Mesendoderm (in vitro differentiated cells): Measurements from ENCODE around the gene LCP2.

Experiments
- DNase-seq: peaks from one replicate; pipeline ENCODE4 v3.0.0; 2013
- H2AK5ac ChIP-seq: 2 replicates; pipeline ENCODE4 v1.6.1; 2013; ENCODE audit warnings: low read length, inconsistent platforms
- H2BK120ac ChIP-seq: 2 replicates; pipeline ENCODE4 v1.6.1; 2013; ENCODE audit warnings: low read depth, mild to moderate bottlenecking, low read length, moderate library complexity, mixed read lengths
- H2BK15ac ChIP-seq: replicated peaks from 2 replicates; pipeline ENCODE4 v1.6.1; 2013; ENCODE audit warnings: low read depth, mild to moderate bottlenecking, moderate library complexity
- H2BK5ac ChIP-seq: 2 replicates; pipeline ENCODE4 v1.6.1; 2013; ENCODE audit warnings: low read length, inconsistent platforms
- H3K18ac ChIP-seq: 2 replicates; pipeline ENCODE4 v1.6.1; 2013; ENCODE audit warnings: mild to moderate bottlenecking, low read length, mixed read lengths
- H3K23ac ChIP-seq: one replicate; pipeline ENCODE4 v1.6.1; 2013; ENCODE audit warnings: low read length
- H3K27ac ChIP-seq: 2 replicates; pipeline ENCODE4 v1.5.1; 2013; ENCODE audit warnings: low read depth, mild to moderate bottlenecking, inconsistent platforms, low read length, moderate library complexity
- H3K27me3 ChIP-seq: 2 replicates; pipeline ENCODE4 v1.6.1; 2013; ENCODE audit warnings: low read length, control low read depth, mild to moderate bottlenecking, inconsistent platforms; ENCODE audit not compliant: insufficient read depth, poor library complexity
- H3K36me3 ChIP-seq: 2 replicates; pipeline ENCODE4 v1.6.1; 2013; ENCODE audit warnings: low read length, inconsistent platforms; ENCODE audit not compliant: control insufficient read depth, insufficient read depth
- H3K4ac ChIP-seq: one replicate; pipeline ENCODE4 v1.6.1; 2013; ENCODE audit warnings: low read depth, mild to moderate bottlenecking, low read length, moderate library complexity
- H3K4me1 ChIP-seq: 2 replicates; pipeline ENCODE4 v1.6.1; 2013; ENCODE audit warnings: low read depth, low read length, inconsistent platforms; ENCODE audit not compliant: control insufficient read depth
- H3K4me2 ChIP-seq: 2 replicates; pipeline ENCODE4 v1.6.1; 2013; ENCODE audit warnings: low read length
- H3K4me3 ChIP-seq: 2 replicates; pipeline ENCODE4 v1.5.1; 2013; ENCODE audit warnings: mild to moderate bottlenecking, low read length
- H3K56ac ChIP-seq: one replicate; pipeline ENCODE4 v1.6.1; 2013; ENCODE audit warnings: low read length
- H3K79me1 ChIP-seq: 2 replicates; pipeline ENCODE4 v1.6.1; 2013; ENCODE audit warnings: low read length, inconsistent platforms
- H3K79me2 ChIP-seq: 2 replicates; pipeline ENCODE4 v1.6.1; 2013; ENCODE audit warnings: mild to moderate bottlenecking, low read length; ENCODE audit not compliant: control insufficient read depth, insufficient read depth
- H3K9ac ChIP-seq: 2 replicates; pipeline ENCODE4 v1.6.1; 2013; ENCODE audit warnings: low read length, inconsistent platforms
- H4K5ac ChIP-seq: one replicate; pipeline ENCODE4 v1.6.1; 2013; ENCODE audit warnings: low read length
- H4K8ac ChIP-seq: one replicate; pipeline ENCODE4 v1.6.1; 2013; ENCODE audit warnings: low read depth, mild to moderate bottlenecking, control low read depth, low read length, moderate library complexity
- WGBS: extraction: QIAGEN DNeasy Blood & Tissue Kit; methylation state at CpG from one replicate; pipeline ENCODE4 v1.1.7; 2013; ENCODE audit warnings: low lambda C conversion rate, missing lambda C conversion rate; ENCODE audit not compliant: insufficient coverage; ENCODE audit errors: extremely low coverage; 5-methylcytosine and 5-hydroxymethylcytosine counted together

The LCP2 gene

GRCh38 chr5:170288151-170288550, 9.4 kb downstream of the LCP2 start:
- H3K79me1 ChIP-seq, result no peaks in the 10 kb centered on the region
- H3K23ac ChIP-seq, result no peak overlapping the region
- no peak overlapping the region for H4K8ac ChIP-seq
- H3K4me3 ChIP-seq, result no peak overlapping the region
- H3K56ac ChIP-seq, result no peak overlapping the region
- peaks cover 2% of the 10 kb centered on the region for H3K4me1 ChIP-seq
- H3K36me3 ChIP-seq, result no peaks in the 10 kb centered on the region
- H3K9ac ChIP-seq, result no peak overlapping the region
- no peak overlapping the region for H3K27ac ChIP-seq
- no peak overlapping the region for H3K4me2 ChIP-seq
- DNase-seq, result no peak
- H3K18ac ChIP-seq, result no peak overlapping the region
- H2BK120ac ChIP-seq, result no peak overlapping the region
- no peak overlapping the region for H2BK5ac ChIP-seq
- H3K4ac ChIP-seq, result no peak overlapping the region
- no peak overlapping the region for H2AK5ac ChIP-seq
- no peak overlapping the region for H2BK15ac ChIP-seq
- no CpG with 5 or more reads among the region's 2 CpGs for WGBS
- H4K5ac ChIP-seq, result no peak overlapping the region
- no peaks in the 10 kb centered on the region for H3K27me3 ChIP-seq
- no peaks in the 10 kb centered on the region for H3K79me2 ChIP-seq

- Histone ChIP-seq H4K5ac (no peak overlapping the region), H4K8ac (no peak overlapping the region), H2BK15ac (no peak overlapping the region), H3K23ac (no peak overlapping the region), H3K27ac (no peak overlapping the region), H3K18ac (no peak overlapping the region), H3K9ac (no peak overlapping the region), H3K79me2 (no peaks in the 10 kb centered on the region), H3K4me1 (peaks cover 2% of the 10 kb centered on the region), H3K36me3 (no peaks in the 10 kb centered on the region), H3K56ac (no peak overlapping the region), H3K79me1 (no peaks in the 10 kb centered on the region), H2AK5ac (no peak overlapping the region), H2BK120ac (no peak overlapping the region), H3K4me3 (no peak overlapping the region), H3K4me2 (no peak overlapping the region), H3K27me3 (no peaks in the 10 kb centered on the region), H3K4ac (no peak overlapping the region), H2BK5ac (no peak overlapping the region)
- no CpG with 5 or more reads among the region's 1 CpG for WGBS
- DNase-seq, result no peak
These were observed 10.0 kb downstream of the LCP2 start for GRCh38 chr5:170287532-170287931.

GRCh38 chr5:170286386-170286925, 11.1 kb downstream of the LCP2 start:
- Histone ChIP-seq H2BK5ac (no peak overlapping the region), H3K4me2 (no peak overlapping the region), H3K18ac (no peak overlapping the region), H3K79me1 (no peaks in the 10 kb centered on the region), H3K4ac (no peak overlapping the region), H3K27me3 (no peaks in the 10 kb centered on the region), H4K8ac (no peak overlapping the region), H3K4me1 (peaks cover under 1% of the 10 kb centered on the region), H4K5ac (no peak overlapping the region), H2BK15ac (no peak overlapping the region), H3K23ac (no peak overlapping the region), H3K27ac (no peak overlapping the region), H3K9ac (no peak overlapping the region), H3K79me2 (no peaks in the 10 kb centered on the region), H3K36me3 (no peaks in the 10 kb centered on the region), H2BK120ac (no peak overlapping the region), H2AK5ac (no peak overlapping the region), H3K56ac (no peak overlapping the region), H3K4me3 (no peak overlapping the region)
- peak; percentile 41 for DNase-seq
- WGBS, result no CpG with 5 or more reads among the region's 3 CpGs

- Histone ChIP-seq H3K36me3 (no peaks in the 10 kb centered on the region), H2BK5ac (no peak overlapping the region), H2AK5ac (no peak overlapping the region), H4K8ac (no peak overlapping the region), H3K4ac (no peak overlapping the region), H2BK120ac (no peak overlapping the region), H3K4me3 (no peak overlapping the region), H3K56ac (no peak overlapping the region), H3K79me2 (no peaks in the 10 kb centered on the region), H3K27me3 (no peaks in the 10 kb centered on the region), H3K4me2 (no peak overlapping the region), H3K4me1 (peaks cover 3% of the 10 kb centered on the region), H3K27ac (no peak overlapping the region), H4K5ac (no peak overlapping the region), H2BK15ac (no peak overlapping the region), H3K23ac (no peak overlapping the region), H3K9ac (no peak overlapping the region), H3K79me1 (no peaks in the 10 kb centered on the region), H3K18ac (no peak overlapping the region)
- no peak for DNase-seq
These were observed 12.4 kb downstream of the LCP2 start for GRCh38 chr5:170285181-170285580.

- Histone ChIP-seq H3K27me3 (no peaks in the 10 kb centered on the region), H3K9ac (no peak overlapping the region), H3K79me1 (no peaks in the 10 kb centered on the region), H3K4ac (no peak overlapping the region), H3K4me3 (no peak overlapping the region), H4K5ac (no peak overlapping the region), H3K18ac (no peak overlapping the region), H3K4me1 (peaks cover 10% of the 10 kb centered on the region), H3K56ac (no peak overlapping the region), H3K27ac (no peak overlapping the region), H3K36me3 (no peaks in the 10 kb centered on the region), H3K79me2 (no peaks in the 10 kb centered on the region), H2BK120ac (no peak overlapping the region), H4K8ac (no peak overlapping the region), H2AK5ac (no peak overlapping the region), H3K4me2 (no peak overlapping the region), H2BK15ac (no peak overlapping the region), H3K23ac (no peak overlapping the region), H2BK5ac (no peak overlapping the region)
- no CpG with 5 or more reads among the region's 2 CpGs for WGBS
- no peak for DNase-seq
These were observed 13.3 kb downstream of the LCP2 start for GRCh38 chr5:170284231-170284630.

- H3K79me1 ChIP-seq, result no peaks in the 10 kb centered on the region
- H3K9ac ChIP-seq, result no peak overlapping the region
- no CpG with 5 or more reads among the region's 1 CpG for WGBS
- H3K4me1 ChIP-seq, result peaks cover 16% of the 10 kb centered on the region
- no peak overlapping the region for H2BK120ac ChIP-seq
- H4K5ac ChIP-seq, result no peak overlapping the region
- no peak overlapping the region for H3K56ac ChIP-seq
- H4K8ac ChIP-seq, result no peak overlapping the region
- no peak overlapping the region for H3K4me2 ChIP-seq
- H3K36me3 ChIP-seq, result no peaks in the 10 kb centered on the region
- no peak overlapping the region for H2BK5ac ChIP-seq
- no peak overlapping the region for H3K4me3 ChIP-seq
- H3K18ac ChIP-seq, result no peak overlapping the region
- H3K23ac ChIP-seq, result no peak overlapping the region
- no peak overlapping the region for H3K4ac ChIP-seq
- no peak overlapping the region for H2BK15ac ChIP-seq
- no peaks in the 10 kb centered on the region for H3K27me3 ChIP-seq
- no peak for DNase-seq
- no peak overlapping the region for H2AK5ac ChIP-seq
- no peaks in the 10 kb centered on the region for H3K79me2 ChIP-seq
- H3K27ac ChIP-seq, result no peak overlapping the region
These were observed 14.3 kb downstream of the LCP2 start for GRCh38 chr5:170283296-170283695.
